ENCODE measurements around the gene KRT6A. TPM values are rescaled to one million over a fixed set of nuclear protein-coding genes. Genes with fewer than 3 reads are reported as not detected.

Gene KRT6A
- not detected in 2 replicates for total RNA-seq
- polyA plus RNA-seq (2012) = not detected

- DNase-seq (ENCODE audit: low read depth) = no peak
Measured at GRCh38 chr12:52493172-52493571, at the start of gene KRT6A. Gene KRT6A, minus strand, starts transcription at chr12:52493257. Its CDS starts 69 bp downstream, at chr12:52493188.

GRCh38 chr12:52542157-52542556 lies 49.1 kb upstream of the KRT6A start:
- no peak for DNase-seq (ENCODE audit: low read depth)

GRCh38 chr12:52541709-52542108 lies 48.7 kb upstream of the KRT6A start:
- DNase-seq (ENCODE audit: low read depth) = no peak

- DNase-seq (ENCODE audit: low read depth) = no peak
Measured at GRCh38 chr12:52540531-52540930, 47.5 kb upstream of the KRT6A start.

- no peak for DNase-seq (ENCODE audit: low read depth)
Measured at GRCh38 chr12:52539821-52540173, 46.7 kb upstream of the KRT6A start.

GRCh38 chr12:52539083-52539820 lies 46.2 kb upstream of the KRT6A start:
- DNase-seq (ENCODE audit: low read depth) = peak; percentile 48

GRCh38 chr12:52537101-52537500 lies 44.0 kb upstream of the KRT6A start:
- DNase-seq (ENCODE audit: low read depth) = no peak

- peak; percentile 11 for DNase-seq (ENCODE audit: low read depth)
Measured at GRCh38 chr12:52535574-52535973, 42.5 kb upstream of the KRT6A start.

GRCh38 chr12:52534482-52534881 lies 41.4 kb upstream of the KRT6A start:
- no peak for DNase-seq (ENCODE audit: low read depth)

- DNase-seq (ENCODE audit: low read depth) = no peak
Measured at GRCh38 chr12:52533686-52534470, 40.8 kb upstream of the KRT6A start.

- no peak for DNase-seq (ENCODE audit: low read depth)
Measured at GRCh38 chr12:52532636-52533035, 39.6 kb upstream of the KRT6A start.

- no peak for DNase-seq (ENCODE audit: low read depth)
Measured at GRCh38 chr12:52531566-52532300, 38.7 kb upstream of the KRT6A start.

GRCh38 chr12:52530905-52531304 lies 37.8 kb upstream of the KRT6A start:
- DNase-seq (ENCODE audit: low read depth) = no peak

- DNase-seq (ENCODE audit: low read depth) = no peak
Measured at GRCh38 chr12:52530366-52530765, 37.3 kb upstream of the KRT6A start.

- DNase-seq (ENCODE audit: low read depth) = no peak
Measured at GRCh38 chr12:52529846-52530245, 36.8 kb upstream of the KRT6A start.

- DNase-seq (ENCODE audit: low read depth) = no peak
Measured at GRCh38 chr12:52529417-52529816, 36.4 kb upstream of the KRT6A start.

- DNase-seq (ENCODE audit: low read depth) = no peak
Measured at GRCh38 chr12:52528641-52529143, 35.6 kb upstream of the KRT6A start.

GRCh38 chr12:52527121-52527800 lies 34.2 kb upstream of the KRT6A start:
- DNase-seq (ENCODE audit: low read depth) = no peak

GRCh38 chr12:52526511-52526951 lies 33.5 kb upstream of the KRT6A start:
- DNase-seq (ENCODE audit: low read depth) = no peak

GRCh38 chr12:52525661-52526499 lies 32.8 kb upstream of the KRT6A start:
- DNase-seq (ENCODE audit: low read depth) = no peak

All from myocyte (in vitro differentiated cells).